Mesenchymal stem cell (in vitro differentiated cells and primary cell): ENCODE data around the gene BNC2.

Source experiments
- DNase-seq: peaks from one replicate; pipeline ENCODE4 v3.0.0-alpha.2; 2013
- H2AFZ ChIP-seq: one replicate; pipeline ENCODE4 v1.6.1; 2013; ENCODE audit warnings: low read depth, mild to moderate bottlenecking, control low read depth, inconsistent platforms, low read length, moderate library complexity
- H2AK5ac ChIP-seq: 2 replicates; pipeline ENCODE4 v1.6.1; 2013; ENCODE audit warnings: low read length, moderate library complexity, mild to moderate bottlenecking, inconsistent platforms; ENCODE audit not compliant: severe bottlenecking
- H2BK120ac ChIP-seq: one replicate; pipeline ENCODE4 v1.6.1; 2013; ENCODE audit warnings: low read depth, mild to moderate bottlenecking, inconsistent platforms, low read length, moderate library complexity
- H2BK12ac ChIP-seq, 2 experiments: one replicate each; pipeline ENCODE4 v1.6.1; 2013; ENCODE audit warnings: inconsistent platforms in 2 of 2, low read length in 2 of 2, mild to moderate bottlenecking in 2 of 2, moderate library complexity in 2 of 2, control low read depth in 1 of 2
- H2BK15ac ChIP-seq: one replicate; pipeline ENCODE4 v1.6.1; 2013; ENCODE audit warnings: mild to moderate bottlenecking, low read depth, inconsistent platforms; ENCODE audit not compliant: poor library complexity, severe bottlenecking
- H2BK5ac ChIP-seq: 2 replicates; pipeline ENCODE4 v1.6.1; 2013; ENCODE audit warnings: low read depth, mild to moderate bottlenecking, low read length, control low read depth, inconsistent platforms; ENCODE audit not compliant: poor library complexity, severe bottlenecking
- H3K14ac ChIP-seq, 2 experiments: one replicate each; pipeline ENCODE4 v1.6.1; 2013; ENCODE audit warnings: inconsistent platforms in 2 of 2, low read length in 2 of 2, control low read depth in 1 of 2, mild to moderate bottlenecking in 1 of 2, moderate library complexity in 1 of 2
- H3K18ac ChIP-seq, 2 experiments: one replicate each; pipeline ENCODE4 v1.6.1; 2013; ENCODE audit warnings: inconsistent platforms in 2 of 2, low read length in 2 of 2, control low read depth in 1 of 2, low read depth in 1 of 2, mild to moderate bottlenecking in 1 of 2
- H3K23ac ChIP-seq, 2 experiments: one replicate each; pipeline ENCODE4 v1.6.1; 2013; ENCODE audit warnings: inconsistent platforms in 2 of 2, low read length in 2 of 2, mild to moderate bottlenecking in 2 of 2, moderate library complexity in 2 of 2, control low read depth in 1 of 2
- H3K27ac ChIP-seq: 2 replicates; pipeline ENCODE4 v1.5.1; 2013; ENCODE audit warnings: mild to moderate bottlenecking, moderate library complexity, low read length, control low read depth, inconsistent platforms; ENCODE audit not compliant: poor library complexity, severe bottlenecking
- H3K27me3 ChIP-seq, 2 experiments: 2 replicates each; pipeline versions ENCODE4 v1.6.1 to v1.7.0; 2013; ENCODE audit warnings: low read length in 2 of 2, mild to moderate bottlenecking in 2 of 2, moderate library complexity in 2 of 2, control low read depth in 1 of 2, inconsistent platforms in 1 of 2; ENCODE audit not compliant: control insufficient read depth in 1 of 2, insufficient read depth in 1 of 2
- H3K36me3 ChIP-seq, 2 experiments: 2 replicates each; pipeline versions ENCODE4 v1.6.1 to v1.7.0; 2013; ENCODE audit warnings: low read length in 2 of 2, control low read depth in 1 of 2, inconsistent platforms in 1 of 2, low read depth in 1 of 2, mild to moderate bottlenecking in 1 of 2; ENCODE audit not compliant: insufficient read depth in 2 of 2, control insufficient read depth in 1 of 2
- H3K4ac ChIP-seq, 2 experiments: one replicate each; pipeline ENCODE4 v1.6.1; 2013; ENCODE audit warnings: inconsistent platforms in 2 of 2, low read length in 2 of 2, mild to moderate bottlenecking in 2 of 2, moderate library complexity in 2 of 2, control low read depth in 1 of 2, low read depth in 1 of 2
- H3K4me1 ChIP-seq: 2 replicates; pipeline ENCODE4 v1.6.1; 2013; ENCODE audit warnings: low read depth, low read length, control low read depth; ENCODE audit not compliant: control insufficient read depth, insufficient read depth
- H3K4me2 ChIP-seq: 2 replicates; pipeline ENCODE4 v1.6.1; 2013; ENCODE audit warnings: low read length, mild to moderate bottlenecking, inconsistent platforms; ENCODE audit not compliant: poor library complexity, severe bottlenecking
- H3K4me3 ChIP-seq, 2 experiments: 2 replicates each; pipeline versions ENCODE4 v1.5.1 to v1.7.0; 2013; ENCODE audit warnings: low read length in 2 of 2, mild to moderate bottlenecking in 2 of 2, control low read depth in 1 of 2, low read depth in 1 of 2; ENCODE audit not compliant: insufficient read depth in 1 of 2
- H3K79me1 ChIP-seq: replicated peaks from 2 replicates; pipeline ENCODE4 v1.6.1; 2013; ENCODE audit warnings: mild to moderate bottlenecking, control low read depth, low read length, inconsistent platforms; ENCODE audit not compliant: poor library complexity, severe bottlenecking
- H3K9ac ChIP-seq: 2 replicates; pipeline ENCODE4 v1.7.0; 2013; ENCODE audit warnings: mild to moderate bottlenecking, low read length, moderate library complexity
- H3K9me3 ChIP-seq: 2 replicates; pipeline ENCODE4 v1.7.0; 2013; ENCODE audit warnings: mild to moderate bottlenecking, low read length; ENCODE audit not compliant: control insufficient read depth
- H4K8ac ChIP-seq: one replicate; pipeline ENCODE4 v1.6.1; 2013; ENCODE audit warnings: inconsistent platforms, mild to moderate bottlenecking, low read length, moderate library complexity
- H4K91ac ChIP-seq: one replicate; pipeline ENCODE4 v1.6.1; 2013; ENCODE audit warnings: mild to moderate bottlenecking, low read length, inconsistent platforms
- WGBS: methylation state at CpG from one replicate; pipeline ENCODE4 v1.1.7; 2013; ENCODE audit warnings: mixed read lengths; 5-methylcytosine and 5-hydroxymethylcytosine counted together

The BNC2 gene

DNA sequence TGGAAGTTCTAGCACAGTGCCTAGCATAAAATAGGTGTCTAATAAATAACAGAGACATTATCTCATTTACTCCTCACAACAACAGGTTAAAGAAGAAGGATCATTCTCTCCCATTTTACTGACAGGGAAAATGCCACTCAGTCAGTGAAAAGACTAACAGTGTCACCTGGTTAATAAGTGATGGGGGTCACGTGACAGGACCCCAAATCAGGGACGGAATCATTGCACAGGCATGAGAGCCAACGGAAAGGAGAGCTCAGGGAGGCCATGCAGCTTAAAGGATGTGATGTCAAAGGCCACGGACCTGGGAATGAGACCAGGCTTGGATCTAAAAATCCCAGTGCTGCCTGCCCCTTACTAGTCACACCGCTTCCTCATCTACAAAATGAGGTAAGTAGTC lies 101.2 kb downstream of the BNC2 start:
- Histone ChIP-seq H3K4ac (no peak overlapping the region), H2BK12ac (no peak overlapping the region), H2AK5ac (no peak overlapping the region), H4K91ac (no peak overlapping the region), H3K4me1 (peaks cover 8% of the 10 kb centered on the region), H3K14ac (no peak overlapping the region), H2BK15ac (no peak overlapping the region), H3K79me1 (peaks cover 37% of the 10 kb centered on the region), H3K9me3 (no peaks in the 10 kb centered on the region), H2BK120ac (no peak overlapping the region), H3K23ac (no peak overlapping the region), H3K27me3 (no peaks in the 10 kb centered on the region), H2BK5ac (no peak overlapping the region), H3K9ac (no peak overlapping the region), H3K4me2 (no peak overlapping the region), H3K27ac (no peak overlapping the region), H3K36me3 (peaks cover 4 to 11% of the 10 kb centered on the region in 2 experiments), H3K4me3 (no peak overlapping the region), H4K8ac (no peak overlapping the region), H3K18ac (no peak overlapping the region), H2AFZ (no peak overlapping the region)
- no peak for DNase-seq
- WGBS, result 83% methylated on average over 5 of the region's 5 CpGs

GRCh38 chr9:16768816-16769215 lies 101.7 kb downstream of the BNC2 start:
- peaks cover 4 to 11% of the 10 kb centered on the region in 2 experiments for H3K36me3 ChIP-seq
- H4K91ac ChIP-seq, result no peak overlapping the region
- H3K27me3 ChIP-seq, result no peaks in the 10 kb centered on the region
- no peak overlapping the region for H3K27ac ChIP-seq
- peaks cover 8% of the 10 kb centered on the region for H3K4me1 ChIP-seq
- no peak overlapping the region for H3K18ac ChIP-seq
- H3K4me3 ChIP-seq, result no peak overlapping the region
- no peak overlapping the region for H2BK5ac ChIP-seq
- no peak overlapping the region for H2AK5ac ChIP-seq
- no peaks in the 10 kb centered on the region for H3K9me3 ChIP-seq
- H2BK120ac ChIP-seq, result no peak overlapping the region
- H3K4me2 ChIP-seq, result no peak overlapping the region
- no peak overlapping the region for H3K4ac ChIP-seq
- DNase-seq, result no peak
- H2BK15ac ChIP-seq, result no peak overlapping the region
- H2AFZ ChIP-seq, result no peak overlapping the region
- no peak overlapping the region for H2BK12ac ChIP-seq
- H3K23ac ChIP-seq, result no peak overlapping the region
- H3K9ac ChIP-seq, result no peak overlapping the region
- H4K8ac ChIP-seq, result no peak overlapping the region
- 86% methylated on average over 6 of the region's 6 CpGs for WGBS
- no peak overlapping the region for H3K14ac ChIP-seq
- peaks cover 32% of the 10 kb centered on the region for H3K79me1 ChIP-seq

GRCh38 chr9:16767366-16767765 lies 103.1 kb downstream of the BNC2 start:
- Histone ChIP-seq H4K91ac (no peak overlapping the region), H3K4me2 (no peak overlapping the region), H4K8ac (no peak overlapping the region), H3K9me3 (no peaks in the 10 kb centered on the region), H2BK120ac (no peak overlapping the region), H3K27ac (no peak overlapping the region), H3K9ac (no peak overlapping the region), H3K79me1 (peaks cover 37% of the 10 kb centered on the region), H2AFZ (no peak overlapping the region), H2AK5ac (no peak overlapping the region), H3K18ac (no peak overlapping the region), H2BK12ac (no peak overlapping the region), H3K14ac (no peak overlapping the region), H3K27me3 (no peaks in the 10 kb centered on the region), H3K23ac (no peak overlapping the region), H3K4me3 (no peak overlapping the region), H3K4ac (no peak overlapping the region), H3K36me3 (peaks cover 4 to 8% of the 10 kb centered on the region in 2 experiments), H3K4me1 (peaks cover 8% of the 10 kb centered on the region), H2BK5ac (no peak overlapping the region), H2BK15ac (no peak overlapping the region)
- no peak for DNase-seq
- 94% methylated on average over 3 of the region's 3 CpGs for WGBS

GRCh38 chr9:16763946-16764345 lies 106.5 kb downstream of the BNC2 start:
- no peak overlapping the region for H3K9ac ChIP-seq
- no peaks in the 10 kb centered on the region for H3K27me3 ChIP-seq
- no peak overlapping the region for H3K4ac ChIP-seq
- H3K23ac ChIP-seq, result no peak overlapping the region
- H3K79me1 ChIP-seq, result peaks cover 26% of the 10 kb centered on the region
- H4K91ac ChIP-seq, result no peak overlapping the region
- no peak overlapping the region for H2BK15ac ChIP-seq
- no peak overlapping the region for H2BK120ac ChIP-seq
- H3K18ac ChIP-seq, result no peak overlapping the region
- no peak overlapping the region for H3K14ac ChIP-seq
- H3K4me2 ChIP-seq, result no peak overlapping the region
- no peak overlapping the region for H3K27ac ChIP-seq
- no peak overlapping the region for H2AFZ ChIP-seq
- no peak overlapping the region for H2AK5ac ChIP-seq
- H3K4me1 ChIP-seq, result no peaks in the 10 kb centered on the region
- H3K4me3 ChIP-seq, result no peak overlapping the region
- DNase-seq, result no peak
- 97% methylated on average over 2 of the region's 2 CpGs for whole genome bisulfite sequencing
- no peak overlapping the region for H4K8ac ChIP-seq
- H2BK12ac ChIP-seq, result no peak overlapping the region
- H2BK5ac ChIP-seq, result no peak overlapping the region
- no peaks in the 10 kb centered on the region for H3K9me3 ChIP-seq
- H3K36me3 ChIP-seq, result no peaks in the 10 kb centered on the region
